K562 (cell line): ENCODE results near the gene FOLR2. TPM values are rescaled to one million over a fixed set of nuclear protein-coding genes. Genes with fewer than 3 reads are reported as not detected.
"Not testable (repeated sequence)": the region's sequence is repeated elsewhere in the genome, so short reads cannot be mapped to it uniquely, and the experiment has no call there.

Experiments
- ATAC-seq: fragments of 200-7000 bp; cut with Tn5 transposase; 3 replicates; pipeline ENCODE4 v1.9.1; 2020; ENCODE audit warnings: moderate library complexity
- Bru-seq: library from RNA; stranded (reverse); fragments of 400-500 nt; gene quantifications from one replicate; lab custom pipeline; 2021; lab: Mats Ljungman, UMichigan
- BruChase-seq, 2 experiments: library from RNA; stranded (reverse); fragments of 400-500 nt; gene quantifications; one replicate each; lab custom pipeline; 2021; lab: Mats Ljungman, UMichigan
- BruUV-seq: library from RNA; stranded (reverse); fragments of 400-500 nt; replicated peaks from 2 replicates; lab custom pipeline; 2021; lab: Mats Ljungman, UMichigan
- CTCF ChIA-PET: fragments of 300-600 bp; formaldehyde crosslinking; extraction: SDS; loops from one replicate; lab custom pipeline; 2021; ENCODE audit warnings: low intra/inter-chr PET ratio; lab: Yijun Ruan, JAX
- POLR2A ChIA-PET: fragments of 300-600, 350-650 bp; sonication (Branson Sonifier 250); formaldehyde crosslinking; extraction: SDS; loops from one replicate; lab custom pipeline; 2021; ENCODE audit warnings: antibody characterized with exemption, inconsistent platforms; lab: Yijun Ruan, JAX
- DNase-seq, 4 experiments: peaks; one replicate each; pipeline versions ENCODE4 v3.0.0 to v3.0.0-alpha.2; 2011 to 2018; ENCODE audit warnings: low spot score in 3 of 4, mixed read lengths in 3 of 4; ENCODE audit errors: extremely low read depth in 1 of 4
- FAIRE-seq: peaks from 2 replicates; lab custom pipeline; 2011; peaks lifted over from hg19 to GRCh38; lab: Jason Lieb, UNC
- H2AFZ ChIP-seq: 2 replicates; pipeline ENCODE4 v1.6.0; 2011; ENCODE audit warnings: low read depth, low read length, control low read depth, inconsistent platforms
- H3K27ac ChIP-seq: fragments of 200-600 bp; 3 replicates; pipeline ENCODE4 v1.8.0; 2011; ENCODE audit warnings: low read depth, mild to moderate bottlenecking, control low read depth, inconsistent platforms, low read length, moderate library complexity, mixed read lengths; ENCODE audit errors: extremely low read depth
- H3K27me3 ChIP-seq, 2 experiments: fragments of 300-600 bp in 1 of 2; 2 replicates in 1 of 2; 3 replicates in 1 of 2; pipeline versions ENCODE4 v1.6.0 to v1.8.0; 2011; ENCODE audit warnings: inconsistent platforms in 2 of 2, low read length in 2 of 2, mild to moderate bottlenecking in 1 of 2, mixed read lengths in 1 of 2, moderate library complexity in 1 of 2; ENCODE audit not compliant: control insufficient read depth in 2 of 2, insufficient read depth in 2 of 2
- H3K36me3 ChIP-seq: fragments of 300-600 bp; 3 replicates; pipeline ENCODE4 v1.8.0; 2011; ENCODE audit warnings: mild to moderate bottlenecking, low read length, inconsistent platforms; ENCODE audit not compliant: control insufficient read depth, insufficient read depth
- H3K4me1 ChIP-seq, 2 experiments: fragments of 200-600 bp in 1 of 2; replicated peaks in 1 of 2; 2 replicates in 1 of 2; 3 replicates in 1 of 2; pipeline versions ENCODE4 v1.5.1 to v1.8.0; 2011; ENCODE audit warnings: inconsistent platforms in 2 of 2, low read length in 2 of 2, mild to moderate bottlenecking in 1 of 2, mixed read lengths in 1 of 2, moderate library complexity in 1 of 2; ENCODE audit not compliant: control insufficient read depth in 2 of 2, insufficient read depth in 2 of 2
- H3K4me2 ChIP-seq: 2 replicates; pipeline ENCODE4 v1.6.1; 2011; ENCODE audit warnings: low read length, control low read depth, inconsistent platforms, mixed read lengths; ENCODE audit not compliant: insufficient read depth
- H3K4me3 ChIP-seq: fragments of 200-600 bp; sonication (generic), shearing (Covaris generic); 2 replicates; pipeline ENCODE4 v1.5.1; 2016; ENCODE audit warnings: control low read depth, inconsistent platforms
- H3K79me2 ChIP-seq: fragments of 200-600 bp; 3 replicates; pipeline ENCODE4 v1.8.0; 2011; ENCODE audit warnings: low read length, inconsistent platforms; ENCODE audit not compliant: control insufficient read depth, insufficient read depth
- H3K9ac ChIP-seq, 2 experiments: 2 replicates each; pipeline versions ENCODE4 v1.6.0 to v1.6.1; 2011; ENCODE audit warnings: low read depth in 2 of 2, low read length in 2 of 2, control low read depth in 1 of 2, inconsistent platforms in 1 of 2, mild to moderate bottlenecking in 1 of 2, mixed read lengths in 1 of 2; ENCODE audit not compliant: insufficient read depth in 1 of 2
- H3K9me1 ChIP-seq: one replicate; pipeline ENCODE4 v1.6.0; 2011; ENCODE audit warnings: inconsistent platforms, mild to moderate bottlenecking, low read length, moderate library complexity; ENCODE audit not compliant: control insufficient read depth, insufficient read depth
- H3K9me3 ChIP-seq: replicated peaks from 2 replicates; pipeline ENCODE4 v1.5.1; 2011; ENCODE audit warnings: low read depth, low read length, inconsistent platforms; ENCODE audit not compliant: control insufficient read depth, insufficient read depth
- H4K20me1 ChIP-seq: replicated peaks from 2 replicates; pipeline ENCODE4 v1.6.1; 2011; ENCODE audit warnings: low read length, inconsistent platforms, mixed read lengths; ENCODE audit not compliant: control insufficient read depth, insufficient read depth
- ATF6 ChIP-seq: sonication (generic); formaldehyde crosslinking; IDR thresholded peaks from 2 replicates; pipeline ENCODE4 v1.4.0; 2020; ENCODE audit warnings: mild to moderate bottlenecking, missing genetic modification reagents
- COPS2 ChIP-seq: fragments of 450-650 bp; conservative IDR thresholded peaks from 2 replicates; pipeline ENCODE4 v1.6.1; 2016; ENCODE audit warnings: mild to moderate bottlenecking, moderate library complexity
- E2F3 ChIP-seq: fragments of 250-450 bp; sonication (Bioruptor Pico); IDR thresholded peaks from 2 replicates; pipeline ENCODE4 v1.4.0; 2020; ENCODE audit warnings: mild to moderate bottlenecking
- HDAC1 ChIP-seq, 2 experiments: fragments of 450-650 bp; IDR thresholded peaks; 2 replicates each; pipeline ENCODE4 v1.6.1; 2016 to 2017; ENCODE audit warnings: inconsistent platforms in 1 of 2, mild to moderate bottlenecking in 1 of 2, moderate library complexity in 1 of 2
- MTA3 ChIP-seq: fragments of 450-650 bp; formaldehyde crosslinking; IDR thresholded peaks from 2 replicates; pipeline ENCODE4 v1.6.1; 2017; ENCODE audit warnings: mild to moderate bottlenecking, borderline replicate concordance
- ZNF384 ChIP-seq: IDR thresholded peaks from 2 replicates; pipeline ENCODE4 v1.6.1; 2012; ENCODE audit warnings: low read depth, low read length, improper control_type of control experiment
- WGBS: fragments of 100-300 bp; shearing (Covaris generic); methylation state at CpG from one replicate; pipeline ENCODE4 v1.1.6; 2016; ENCODE audit warnings: low coverage, mixed read lengths; ENCODE audit not compliant: insufficient coverage; ENCODE audit errors: missing lambda C conversion rate; 5-methylcytosine and 5-hydroxymethylcytosine counted together
- in situ Hi-C: fragments of 300-500 bp; cut with MboI; formaldehyde crosslinking; loops from 4 replicates; pipeline ENCODE4 v1.15.0; 2018; ENCODE audit warnings: inconsistent platforms, mixed read lengths
- intact Hi-C: fragments of 100-400 bp; cut with micrococcal nuclease; formaldehyde crosslinking; loops from 2 replicates; pipeline ENCODE4 v1.14.2; 2022
- long read RNA-seq, 3 experiments: library from polyadenylated mRNA in 2 of 3; library from RNA in 1 of 3; unstranded in 2 of 3; stranded (forward) in 1 of 3; transcript quantifications; one replicate each; pipeline ENCODE4 v2.0.0, GENCODE V29; 2019 to 2022
- polyA minus RNA-seq, 3 experiments: library from RNA; depleted of rRNA, polyadenylated mRNA; stranded (reverse); fragments of >200 nt; gene quantifications; 2 replicates each; pipeline ENCODE4 v1.2.3, GENCODE V29; 2011
- polyA plus RNA-seq, 8 experiments: library from polyadenylated mRNA; depleted of rRNA in 4 of 8; stranded (reverse) in 5 of 8; unstranded in 3 of 8; fragments of >200 nt; fragmentation: Nextera tagmentation in 2 of 8; fragmentation: Illumina TruSeq in 1 of 8; extraction: Ambion mirVana in 2 of 8; extraction: Trizol in 1 of 8; gene quantifications; 2 replicates each; pipeline versions ENCODE4 v1.2.1 to v1.2.3, GENCODE V29; 2011 to 2014; ENCODE audit warnings: inconsistent platforms in 1 of 8, missing spikeins in 1 of 8
- total RNA-seq, 7 experiments: library from RNA; depleted of rRNA in 6 of 7; stranded (reverse); fragments of >200 nt in 6 of 7; fragmentation: Illumina TruSeq in 2 of 7; extraction: Trizol in 2 of 7; gene quantifications; 2 replicates each; pipeline versions ENCODE4 v1.2.1 to v1.2.3, GENCODE V29; 2011 to 2021; ENCODE audit warnings: low replicate concordance in 1 of 7

Gene FOLR2
- not detected in 2 replicates for total RNA-seq (2011; cell fraction: chromatin; rRNA removed; ENCODE audit: low replicate concordance)
- total RNA-seq (2011; cell fraction: nucleolus; rRNA removed): not detected in 2 replicates
- not detected in 2 replicates for total RNA-seq (2011; cell fraction: nucleoplasm; rRNA removed)
- total RNA-seq (2014; rRNA removed): not detected in 2 replicates
- not detected in 2 replicates for total RNA-seq (2014; rRNA removed; fragmentation: Illumina TruSeq; extraction: Trizol)
- total RNA-seq (2015; rRNA removed; fragmentation: Illumina TruSeq; extraction: Trizol): not detected in 2 replicates
- 0.20 TPM in 1 of 2 replicates, not detected in the other for total RNA-seq (2021)
- polyA plus RNA-seq (2011; rRNA removed): not detected in 2 replicates
- polyA plus RNA-seq (2011; cell fraction: cytosol; rRNA removed): 0.57 TPM in 1 of 2 replicates, not detected in the other
- not detected in 2 replicates for polyA plus RNA-seq (2011; cell fraction: nucleus; rRNA removed)
- 0.14 TPM in 1 of 2 replicates, not detected in the other for polyA plus RNA-seq (2012)
- polyA plus RNA-seq (2014; fragmentation: Illumina TruSeq; extraction: Trizol): 0.28 TPM in 1 of 2 replicates, not detected in the other
- under 1 TPM in 1 of 2 experiments, not detected in 1; 0.27 TPM for polyA plus RNA-seq (2014; fragmentation: Nextera tagmentation; extraction: Ambion mirVana)
- polyA plus RNA-seq (2014; rRNA removed): not detected in 2 replicates
- polyA minus RNA-seq (2011; rRNA and poly(A)+ RNA removed): not detected in 2 replicates
- not detected in 2 replicates for polyA minus RNA-seq (2011; cell fraction: cytosol; rRNA and poly(A)+ RNA removed)
- not detected in 2 replicates for polyA minus RNA-seq (2011; cell fraction: nucleus; rRNA and poly(A)+ RNA removed)
- percentile 12 among the genes with signal in this experiment for Bru-seq, nascent RNA
- percentile 17 among the genes with signal in this experiment for BruChase-seq, experiment 1, labeled RNA remaining after a 2-hour chase
- BruChase-seq, experiment 2, labeled RNA remaining after a 6-hour chase: percentile 13 among the genes with signal in this experiment
- long read RNA-seq, experiment 1: 0 reads
- long read RNA-seq, experiment 2: 0 reads
- long read RNA-seq, experiment 3: 0 reads

- CTCF ChIA-PET: no interaction called here
- no peaks in the 10 kb centered on the region for H3K27me3 ChIP-seq
- POLR2A ChIA-PET: interaction anchor here (0.6 to 1.3 kb wide), 2 partner anchors 9 to 144 kb away, joined by 3 to 4 read pairs; no protein-coding TSS in a partner anchor
- peak within 1 kb of the TSS; percentile 71 for H2AFZ ChIP-seq
- intact Hi-C loops: no loop called here
- H3K79me2 ChIP-seq: no peaks in the 10 kb centered on the region
- ATAC-seq: peak; percentile 56
- no peak within 1 kb of the TSS for H3K4me3 ChIP-seq
- no peak for FAIRE-seq
- no peak within 1 kb of the TSS for H3K27ac ChIP-seq
- H3K9ac ChIP-seq: no peak within 1 kb of the TSS
- peaks cover 13 to 17% of the 10 kb centered on the region in 2 experiments; a peak in 4 of 5 replicates for H3K4me1 ChIP-seq
- no peaks in the 10 kb centered on the region for H3K9me1 ChIP-seq
- no peak within 1 kb of the TSS; the same call in 1 of the 2 replicates for H3K4me2 ChIP-seq
- BruUV-seq: no TSS peak
- no peaks in the 10 kb centered on the region for H4K20me1 ChIP-seq
- in situ Hi-C loops: no loop called here
- TF ChIP-seq E2F3 (CRISPR knock-in tag): no peak
- no peak for TF ChIP-seq HDAC1 (IDR thresholded peaks at IDR 0.05)
- no peak for TF ChIP-seq ZNF384
- TF ChIP-seq ATF6 (CRISPR knock-in tag): no peak
- no peak for TF ChIP-seq MTA3
- no peak for TF ChIP-seq COPS2
- H3K9me3 ChIP-seq: no peaks in the 10 kb centered on the region
- DNase-seq: no peak
- WGBS: 74% methylated on average over 6 of the region's 6 CpGs
- H3K36me3 ChIP-seq: no peaks in the 10 kb centered on the region
Measured at GRCh38 chr11:72216638-72217037, at the start of gene FOLR2. Gene FOLR2 (plus strand): TSS chr11:72216794. CDS start chr11:72218585, 1,791 bp downstream.

GRCh38 chr11:72169046-72169555 lies 47.5 kb upstream of the FOLR2 start:
- H3K4me1 ChIP-seq, H3K9me3 ChIP-seq, intact Hi-C loops, BruUV-seq, in situ Hi-C loops, ATAC-seq, H3K27ac ChIP-seq, H3K9me1 ChIP-seq, CTCF ChIA-PET, H3K36me3 ChIP-seq, POLR2A ChIA-PET, H3K4me2 ChIP-seq, H3K79me2 ChIP-seq, H3K9ac ChIP-seq, FAIRE-seq, H3K4me3 ChIP-seq, H2AFZ ChIP-seq, H4K20me1 ChIP-seq, DNase-seq: not testable (repeated sequence)
- peaks cover 3 to 22% of the 10 kb centered on the region in 2 experiments; a peak in 3 of 5 replicates for H3K27me3 ChIP-seq
- WGBS: 43% methylated on average over 5 of the region's 5 CpGs
